GM15510 (cell line): ENCODE results near the gene UMODL1.

Source experiments
- POLR2A ChIP-seq: IDR thresholded peaks from 3 replicates; pipeline ENCODE4 v1.6.1; 2011; ENCODE audit warnings: borderline replicate concordance; ENCODE audit not compliant: insufficient read length; ENCODE audit errors: extremely low read depth

UMODL1 gene

GRCh38 chr21:42080788-42081083, 9.6 kb downstream of the UMODL1 start:
- TF ChIP-seq POLR2A, result no peak

- no peak for TF ChIP-seq POLR2A
Observed at GRCh38 chr21:42081138-42081537, 10.0 kb downstream of the UMODL1 start.

DNA sequence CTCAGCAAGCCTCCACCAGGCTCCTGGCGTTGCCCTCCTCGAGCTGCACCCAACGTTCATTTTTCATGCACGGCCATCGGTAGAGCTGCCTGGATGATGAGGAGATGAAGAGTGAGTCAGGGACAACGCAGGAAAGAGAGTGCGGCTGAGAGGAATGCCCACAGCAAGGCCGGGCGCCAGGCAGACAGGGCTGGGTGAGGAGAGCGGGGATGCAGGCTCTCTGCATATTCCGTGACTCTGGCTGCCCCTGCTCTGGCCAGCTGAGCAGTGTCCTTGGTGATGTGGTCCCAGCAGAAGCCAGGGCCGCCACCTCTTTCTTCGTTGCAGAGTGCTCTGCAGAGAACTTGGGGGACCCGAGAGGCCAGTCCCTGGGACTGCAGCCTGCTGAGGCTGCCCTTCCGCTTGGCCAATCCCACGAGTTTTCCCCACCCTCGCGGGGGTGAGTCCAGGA, 10.8 kb downstream of the UMODL1 start:
- no peak for TF ChIP-seq POLR2A

DNA sequence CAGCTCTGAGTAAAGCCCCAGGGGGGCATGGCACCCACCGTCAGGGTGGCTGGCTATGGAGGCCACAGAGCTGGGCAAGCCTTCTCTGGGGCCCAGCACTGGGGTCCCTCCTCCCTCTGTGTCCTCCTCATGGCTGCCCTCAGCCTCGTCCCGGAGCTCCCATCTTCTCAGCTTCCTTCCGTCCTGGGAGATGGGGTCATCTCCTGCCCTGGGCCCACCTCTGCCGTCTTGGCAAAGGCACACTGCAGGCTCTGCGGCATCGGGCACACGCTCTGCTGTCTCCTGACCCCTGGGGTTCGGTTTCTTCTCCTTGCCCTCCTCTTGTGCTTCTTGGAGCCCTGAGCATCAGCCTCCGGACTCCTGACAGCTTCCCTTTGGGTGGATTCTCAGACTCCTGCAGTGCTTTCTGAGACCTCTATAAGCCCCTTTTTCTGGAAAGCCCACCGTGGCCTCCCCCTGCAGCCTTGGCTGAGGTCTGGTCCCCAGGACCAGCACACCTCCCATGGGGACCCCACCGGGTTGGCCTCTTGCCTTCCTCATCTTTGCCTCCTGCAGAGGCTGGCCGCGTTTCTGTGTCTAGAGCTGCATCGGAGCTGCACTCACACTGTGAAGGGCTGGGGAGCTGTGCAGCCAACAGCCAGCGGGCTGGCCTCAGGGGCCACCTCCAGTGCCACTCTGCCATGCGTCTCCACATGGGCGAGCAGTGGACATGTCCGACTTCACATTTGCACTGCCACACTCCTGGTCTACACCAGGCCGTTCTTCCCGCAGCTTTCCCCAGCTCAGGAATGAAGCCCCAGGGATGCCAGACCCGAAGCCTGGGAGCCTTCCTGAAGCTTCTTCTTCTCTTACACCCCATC, 11.6 kb downstream of the UMODL1 start:
- no peak for TF ChIP-seq POLR2A

- no peak for TF ChIP-seq POLR2A
Observed at GRCh38 chr21:42083361-42083690, 12.2 kb downstream of the UMODL1 start.

- TF ChIP-seq POLR2A, result no peak
Observed at GRCh38 chr21:42084079-42084478, 13.0 kb downstream of the UMODL1 start.

- no peak for TF ChIP-seq POLR2A
Observed at GRCh38 chr21:42085246-42086077, 14.3 kb downstream of the UMODL1 start.

DNA sequence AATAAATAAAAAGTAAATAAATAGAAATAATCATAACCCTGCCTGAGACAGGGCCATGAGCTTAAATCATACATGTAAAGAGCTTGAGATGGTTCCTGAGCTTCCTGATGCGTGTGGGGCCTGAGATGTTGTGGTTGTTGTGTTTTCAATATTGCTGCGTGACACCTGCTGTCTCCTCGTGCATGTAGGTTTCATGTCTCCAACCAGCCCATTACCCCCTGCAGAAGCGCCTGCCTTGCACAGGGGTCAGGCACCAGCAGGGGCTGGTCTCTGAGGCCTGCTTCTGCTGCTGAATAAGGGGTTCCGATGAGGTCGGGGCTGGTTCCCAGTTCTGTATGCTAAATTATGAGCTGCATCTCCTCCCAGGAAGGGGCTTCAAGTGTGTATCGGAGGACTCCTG, 15.9 kb downstream of the UMODL1 start:
- TF ChIP-seq POLR2A, result no peak

DNA sequence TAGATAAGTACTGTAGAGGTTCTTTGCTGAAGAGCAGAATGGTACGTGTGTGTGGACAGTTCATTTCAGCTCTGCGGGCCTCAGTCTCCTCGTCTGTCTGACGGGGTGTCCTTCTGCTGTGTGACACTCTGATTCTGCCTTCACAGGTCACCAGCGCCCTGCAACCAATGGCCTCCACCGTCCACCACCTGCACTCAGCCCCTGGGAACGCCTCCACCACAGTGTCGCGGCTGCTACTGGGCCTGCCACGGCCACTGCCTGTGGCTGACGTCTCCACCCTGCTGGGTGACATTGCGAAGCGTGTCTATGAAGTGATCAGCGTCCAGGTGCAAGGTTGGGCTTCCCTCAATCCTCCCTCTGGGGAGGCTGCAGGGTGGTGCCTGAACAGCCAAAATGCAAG, 17.0 kb downstream of the UMODL1 start:
- TF ChIP-seq POLR2A, result no peak

- TF ChIP-seq POLR2A, result no peak
Observed at GRCh38 chr21:42088658-42089057, 17.5 kb downstream of the UMODL1 start.

DNA sequence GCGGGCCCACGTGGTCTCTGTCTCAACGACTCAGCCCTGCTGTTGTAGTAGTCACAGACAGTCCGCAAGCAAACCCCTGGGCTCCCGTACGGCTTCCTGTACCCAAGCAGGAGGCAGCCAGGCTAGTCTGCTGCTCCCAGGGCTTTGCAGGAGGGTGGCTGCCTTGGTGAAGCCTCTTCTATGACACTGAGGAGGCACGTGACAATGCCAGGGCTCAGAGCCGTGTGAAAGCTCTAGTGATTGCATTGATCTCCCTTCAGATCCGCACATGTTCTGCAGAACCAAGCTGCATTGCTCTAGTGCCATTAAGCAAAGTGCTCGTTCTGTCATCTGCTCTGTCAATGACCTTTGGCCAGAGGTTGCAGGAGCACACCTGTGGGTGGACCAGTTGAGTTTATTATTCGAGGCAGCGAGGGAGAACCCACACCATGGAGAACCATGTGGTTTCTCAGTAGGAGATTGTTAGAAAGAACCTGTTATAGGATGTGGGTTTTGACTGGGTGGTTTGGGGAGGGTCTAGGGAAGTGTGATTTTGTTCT, 18.0 kb downstream of the UMODL1 start:
- TF ChIP-seq POLR2A, result no peak

- no peak for TF ChIP-seq POLR2A
Observed at GRCh38 chr21:42089665-42090310, 18.7 kb downstream of the UMODL1 start.

DNA sequence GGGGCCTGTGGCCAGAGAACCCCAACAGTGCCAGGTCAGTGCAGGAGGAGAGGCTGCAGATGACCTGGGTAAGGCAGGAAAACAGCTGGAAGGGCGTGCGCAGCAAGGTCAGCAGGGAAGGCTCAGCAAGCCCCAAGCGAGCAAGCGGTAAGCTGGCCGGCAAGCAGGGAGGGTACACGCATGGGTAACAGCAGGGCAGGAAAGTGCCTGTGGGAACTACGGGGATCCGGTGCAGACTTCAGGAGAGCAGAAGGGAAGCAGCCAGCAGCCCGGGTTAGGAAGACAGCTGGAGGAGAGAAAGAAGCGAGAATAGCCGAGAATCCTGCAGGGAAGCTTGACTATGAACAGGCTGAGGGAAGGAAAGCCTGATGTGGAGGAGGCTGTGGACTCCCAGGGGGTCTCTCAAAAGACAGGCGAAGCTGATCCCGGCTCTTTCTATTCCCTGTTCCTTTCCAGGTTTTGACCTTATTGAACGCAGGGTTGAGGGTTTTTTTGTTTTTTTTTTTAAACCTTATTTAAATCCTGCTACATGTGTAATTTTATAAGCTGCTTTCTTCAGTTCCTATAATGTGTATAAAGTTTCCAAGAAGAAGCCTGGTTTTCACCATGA, 20.9 kb downstream of the UMODL1 start:
- no peak for TF ChIP-seq POLR2A

GRCh38 chr21:42092771-42093170, 21.7 kb downstream of the UMODL1 start:
- TF ChIP-seq POLR2A, result no peak

DNA sequence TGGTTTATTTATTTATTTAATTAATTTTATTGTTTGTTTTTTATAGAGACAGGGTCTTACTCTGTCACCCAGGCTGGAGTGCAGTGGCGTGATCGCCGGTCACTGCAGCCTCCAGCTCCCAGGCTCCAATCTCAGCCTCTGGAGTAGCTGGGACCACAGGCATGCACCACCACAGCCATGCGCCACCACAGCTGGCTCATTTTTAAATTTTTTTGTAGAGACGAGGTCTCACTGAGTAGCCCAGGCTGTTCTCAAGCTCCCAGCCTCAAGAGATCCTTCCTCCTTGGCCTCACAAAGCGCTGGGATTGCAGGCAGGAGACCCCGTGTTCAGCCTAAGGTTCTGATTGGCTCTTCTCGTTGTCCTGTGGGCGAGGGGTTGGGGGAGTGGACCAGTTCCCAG, 22.1 kb downstream of the UMODL1 start:
- TF ChIP-seq POLR2A, result no peak
